HepG2 (cell line): ENCODE measurements around the gene TASOR2. TPM values are rescaled to one million over a fixed set of nuclear protein-coding genes. Genes with fewer than 3 reads are reported as not detected.

Experiments
- ARID3A ChIP-seq: IDR thresholded peaks from 2 replicates; pipeline ENCODE4 v1.6.1; 2012; ENCODE audit warnings: low read depth, low read length, improper control_type of control experiment
- ATF7 ChIP-seq, 2 experiments: fragments of 450-650 bp in 1 of 2; sonication (generic) in 1 of 2; formaldehyde crosslinking in 1 of 2; IDR thresholded peaks; 2 replicates each; pipeline versions ENCODE4 v1.4.0 to v1.6.1; 2016 to 2020; ENCODE audit warnings: antibody characterized with exemption in 1 of 2, mild to moderate bottlenecking in 1 of 2, missing genetic modification reagents in 1 of 2
- CBX2 ChIP-seq, 2 experiments: fragments of 200-600 bp in 1 of 2; sonication (generic); formaldehyde crosslinking in 1 of 2; IDR thresholded peaks; 2 replicates each; pipeline versions ENCODE4 v1.7.0 to v1.8.1; 2018 to 2022; ENCODE audit warnings: low read depth in 2 of 2, low read length in 1 of 2, mild to moderate bottlenecking in 1 of 2, missing genetic modification reagents in 1 of 2
- CREM ChIP-seq, 2 experiments: sonication (generic) in 1 of 2; formaldehyde crosslinking in 1 of 2; IDR thresholded peaks; 2 replicates each; pipeline versions ENCODE4 v1.4.0 to v1.6.1; 2016 to 2020; ENCODE audit warnings: antibody characterized with exemption in 1 of 2, mild to moderate bottlenecking in 1 of 2, missing genetic modification reagents in 1 of 2
- HDAC1 ChIP-seq: sonication (generic); formaldehyde crosslinking; IDR thresholded peaks from 2 replicates; pipeline ENCODE4 v1.5.1; 2020; ENCODE audit warnings: mild to moderate bottlenecking, missing genetic modification reagents
- JARID2 ChIP-seq: sonication (generic); formaldehyde crosslinking; IDR thresholded peaks from 2 replicates; pipeline ENCODE4 v1.8.1; 2023; ENCODE audit warnings: missing genetic modification reagents, inconsistent platforms; ENCODE audit not compliant: insufficient replicate concordance
- KMT2B ChIP-seq: IDR thresholded peaks from 2 replicates; pipeline ENCODE4 v1.6.1; 2016; ENCODE audit warnings: missing genetic modification reagents, missing compliant biosample characterization
- SCMH1 ChIP-seq: sonication (generic); formaldehyde crosslinking; IDR thresholded peaks from 2 replicates; pipeline ENCODE4 v1.9.0; 2021; ENCODE audit warnings: missing genetic modification reagents, mild to moderate bottlenecking, borderline replicate concordance
- TAF15 ChIP-seq: fragments of 200-400 bp; formaldehyde crosslinking; IDR thresholded peaks from one replicate; pipeline ENCODE4 v1.6.1; 2018; ENCODE audit warnings: mild to moderate bottlenecking, low read depth, low read length; ENCODE audit not compliant: poor library complexity, severe bottlenecking
- TCF12 ChIP-seq, 2 experiments: fragments of 450-650 bp in 1 of 2; sonication (generic) in 1 of 2; formaldehyde crosslinking in 1 of 2; IDR thresholded peaks; 2 replicates each; pipeline versions ENCODE4 v1.6.1 to v1.8.0; 2017 to 2022; ENCODE audit warnings: antibody characterized with exemption in 1 of 2, mild to moderate bottlenecking in 1 of 2, missing genetic modification reagents in 1 of 2, moderate library complexity in 1 of 2
- ZBTB21 ChIP-seq: sonication (generic); formaldehyde crosslinking; IDR thresholded peaks from 2 replicates; pipeline ENCODE4 v1.4.0; 2020; ENCODE audit warnings: missing genetic modification reagents
- ZBTB38 ChIP-seq: sonication (generic); formaldehyde crosslinking; IDR thresholded peaks from 2 replicates; pipeline ENCODE4 v1.5.1; 2020; ENCODE audit warnings: mild to moderate bottlenecking, missing genetic modification reagents
- ZBTB43 ChIP-seq: sonication (generic); formaldehyde crosslinking; conservative IDR thresholded peaks from 2 replicates; pipeline ENCODE4 v1.4.0; 2020; ENCODE audit warnings: missing genetic modification reagents
- ZNF275 ChIP-seq: sonication (generic); formaldehyde crosslinking; IDR thresholded peaks from 2 replicates; pipeline ENCODE4 v1.8.0; 2022; ENCODE audit warnings: missing genetic modification reagents, mild to moderate bottlenecking, inconsistent platforms, borderline replicate concordance
- ZNF326 ChIP-seq: sonication (generic); formaldehyde crosslinking; IDR thresholded peaks from 2 replicates; pipeline ENCODE4 v1.4.0; 2020; ENCODE audit warnings: missing genetic modification reagents, borderline replicate concordance
- ZNF451 ChIP-seq: sonication (generic); formaldehyde crosslinking; IDR thresholded peaks from 2 replicates; pipeline ENCODE4 v1.5.0; 2020; ENCODE audit warnings: mild to moderate bottlenecking, missing genetic modification reagents
- ZNF468 ChIP-seq: sonication (generic); formaldehyde crosslinking; IDR thresholded peaks from 2 replicates; pipeline ENCODE4 v1.8.0; 2022; ENCODE audit warnings: mild to moderate bottlenecking, moderate library complexity, missing genetic modification reagents
- ZNF550 ChIP-seq: sonication (generic); formaldehyde crosslinking; IDR thresholded peaks from 2 replicates; pipeline ENCODE4 v1.4.0; 2020; ENCODE audit warnings: mild to moderate bottlenecking, missing genetic modification reagents, borderline replicate concordance
- ZNF564 ChIP-seq: sonication (generic); formaldehyde crosslinking; IDR thresholded peaks from 2 replicates; pipeline ENCODE4 v1.8.1; 2023; ENCODE audit warnings: mild to moderate bottlenecking, missing genetic modification reagents
- ZNF576 ChIP-seq: sonication (generic); formaldehyde crosslinking; IDR thresholded peaks from 2 replicates; pipeline ENCODE4 v1.4.0; 2020; ENCODE audit warnings: mild to moderate bottlenecking, missing genetic modification reagents
- ZNF589 ChIP-seq: sonication (generic); formaldehyde crosslinking; conservative IDR thresholded peaks from 2 replicates; pipeline ENCODE4 v1.8.0; 2022; ENCODE audit warnings: mild to moderate bottlenecking, moderate library complexity, missing genetic modification reagents
- ZNF891 ChIP-seq: sonication (generic); formaldehyde crosslinking; IDR thresholded peaks from 2 replicates; pipeline ENCODE4 v1.5.0; 2020; ENCODE audit warnings: mild to moderate bottlenecking, missing genetic modification reagents
- ZSCAN25 ChIP-seq: sonication (generic); formaldehyde crosslinking; IDR thresholded peaks from 2 replicates; pipeline ENCODE4 v1.8.0; 2022; ENCODE audit warnings: mild to moderate bottlenecking, missing genetic modification reagents
- ZSCAN29 ChIP-seq: sonication (generic); formaldehyde crosslinking; conservative IDR thresholded peaks from 2 replicates; pipeline ENCODE4 v1.4.0; 2020; ENCODE audit warnings: mild to moderate bottlenecking, missing genetic modification reagents
- polyA plus RNA-seq, 8 experiments: library from polyadenylated mRNA; depleted of rRNA in 3 of 8; stranded (reverse) in 7 of 8; unstranded in 1 of 8; fragments of >200 nt; fragmentation: Illumina TruSeq in 4 of 8; extraction: Trizol in 4 of 8; gene quantifications; 2 replicates each; pipeline versions ENCODE4 v1.2.1 to v1.2.3, GENCODE V29; 2011 to 2016; ENCODE audit warnings: low read depth in 4 of 8, missing spikeins in 1 of 8, mixed read lengths in 1 of 8; ENCODE audit not compliant: insufficient read depth in 1 of 8
- total RNA-seq, 5 experiments: library from RNA; depleted of rRNA; stranded (reverse); fragments of >200 nt; fragmentation: Illumina TruSeq; extraction: Trizol; gene quantifications; 2 replicates each; pipeline ENCODE4 v1.2.3, GENCODE V29; 2016; ENCODE audit warnings: low read depth in 1 of 5

The TASOR2 gene
- total and polyA plus RNA-seq, 2 of the 13 experiments (the other 11 are each of a cell fraction or from before 2014, with no cell fraction given), result 24.2 to 55.3 TPM

- TF ChIP-seq ZBTB43 (peak; percentile 89; the same call in 1 of the 2 replicates), JARID2 (CRISPR knock-in tag) (no peak), ZNF576 (CRISPR knock-in tag) (0 out of 2 replicates have a peak, but pooled peaks have one; percentile 31), ZNF589 (CRISPR knock-in tag) (peak; percentile 54; the same call in 1 of the 2 replicates), ZNF275 (CRISPR knock-in tag) (no peak), ARID3A (peak; percentile 12; the same call in 1 of the 2 replicates), ATF7 (IDR thresholded peaks at IDR 0.05) (peak; percentile 59; the same call in 1 of the 2 replicates), ATF7 (CRISPR knock-in tag; IDR thresholded peaks at IDR 0.05) (peak; percentile 67), ZNF891 (CRISPR knock-in tag) (0 out of 2 replicates have a peak, but pooled peaks have one; percentile 3), CBX2 (IDR thresholded peaks at IDR 0.05; ENCODE audit: low read depth, low read length) (no peak), CBX2 (CRISPR knock-in tag; IDR thresholded peaks at IDR 0.05; ENCODE audit: low read depth) (no peak), ZBTB38 (CRISPR knock-in tag) (no peak), TCF12 (IDR thresholded peaks at IDR 0.05) (no peak), TCF12 (CRISPR knock-in tag; IDR thresholded peaks at IDR 0.05) (peak; percentile 85), ZNF468 (CRISPR knock-in tag) (no peak), ZBTB21 (CRISPR knock-in tag) (no peak), ZSCAN25 (CRISPR knock-in tag) (peak; percentile 46), ZNF451 (CRISPR knock-in tag) (no peak), SCMH1 (no peak), CREM (IDR thresholded peaks at IDR 0.05) (peak; percentile 64), CREM (CRISPR knock-in tag; IDR thresholded peaks at IDR 0.05) (no peak), ZNF564 (0 out of 2 replicates have a peak, but pooled peaks have one; percentile 30), KMT2B (CRISPR knock-in tag) (no peak), TAF15 (no peak), HDAC1 (CRISPR knock-in tag) (peak; percentile 86), ZNF326 (no peak), ZNF550 (CRISPR knock-in tag) (no peak), ZSCAN29 (0 out of 2 replicates have a peak, but pooled peaks have one; percentile 65)
Measured at GRCh38 chr10:5659702-5660528, 24.7 kb upstream of the TASOR2 start (continued).
